NCI-H2107 (cell line): ENCODE measurements around the gene FCN2.

ENCODE experiments used
- DNase-seq: peaks from one replicate; lab custom pipeline; 2025; lab: John Stamatoyannopoulos, UW

FCN2 gene

GRCh38 chr9:134869554-134870300, 10.9 kb upstream of the FCN2 start:
- no peak for DNase-seq

GRCh38 chr9:134870301-134870694, 10.3 kb upstream of the FCN2 start:
- DNase-seq: no peak

GRCh38 chr9:134870746-134871662, 9.6 kb upstream of the FCN2 start:
- no peak for DNase-seq

- DNase-seq: no peak
These were observed 8.8 kb upstream of the FCN2 start for GRCh38 chr9:134871697-134872340.

- DNase-seq: no peak
These were observed 8.0 kb upstream of the FCN2 start for GRCh38 chr9:134872482-134873231.

- no peak for DNase-seq
These were observed 5.2 kb upstream of the FCN2 start for GRCh38 chr9:134875371-134875770.

- no peak for DNase-seq
These were observed 3.1 kb upstream of the FCN2 start for GRCh38 chr9:134877541-134877940.

GRCh38 chr9:134879664-134880483, 736 bp upstream of the FCN2 start:
- DNase-seq: no peak

GRCh38 chr9:134881313-134881670, 682 bp downstream of the FCN2 start:
- no peak for DNase-seq

GRCh38 chr9:134882204-134882785, 1.7 kb downstream of the FCN2 start:
- DNase-seq: no peak

- DNase-seq: no peak
These were observed 2.6 kb downstream of the FCN2 start for GRCh38 chr9:134883040-134883782.

GRCh38 chr9:134884492-134884891, 3.9 kb downstream of the FCN2 start:
- no peak for DNase-seq

- no peak for DNase-seq
These were observed 4.5 kb downstream of the FCN2 start for GRCh38 chr9:134885001-134885678.

- DNase-seq: no peak
These were observed 5.2 kb downstream of the FCN2 start for GRCh38 chr9:134885679-134886412.

GRCh38 chr9:134886413-134886913, 5.9 kb downstream of the FCN2 start:
- no peak for DNase-seq

- DNase-seq: no peak
These were observed 6.6 kb downstream of the FCN2 start for GRCh38 chr9:134887219-134887618.

- no peak for DNase-seq
These were observed 7.3 kb downstream of the FCN2 start for GRCh38 chr9:134887686-134888602.
